GM21447 (cell line): ENCODE results near the gene RIMS1.
"Not testable (repeated sequence)": the region's sequence is repeated elsewhere in the genome, so short reads cannot be mapped to it uniquely, and the experiment has no call there.

Source experiments
- ATAC-seq: cut with Tn5 transposase; IDR thresholded peaks from one replicate; pipeline ENCODE4 v1.9.1; 2021; ENCODE audit not compliant: unreplicated experiment

The RIMS1 gene

GRCh38 chr6:71979911-71980310 lies 93.6 kb downstream of the RIMS1 start:
- no peak for ATAC-seq

GRCh38 chr6:71982389-71982788 lies 96.0 kb downstream of the RIMS1 start:
- ATAC-seq = peak; percentile 88

DNA sequence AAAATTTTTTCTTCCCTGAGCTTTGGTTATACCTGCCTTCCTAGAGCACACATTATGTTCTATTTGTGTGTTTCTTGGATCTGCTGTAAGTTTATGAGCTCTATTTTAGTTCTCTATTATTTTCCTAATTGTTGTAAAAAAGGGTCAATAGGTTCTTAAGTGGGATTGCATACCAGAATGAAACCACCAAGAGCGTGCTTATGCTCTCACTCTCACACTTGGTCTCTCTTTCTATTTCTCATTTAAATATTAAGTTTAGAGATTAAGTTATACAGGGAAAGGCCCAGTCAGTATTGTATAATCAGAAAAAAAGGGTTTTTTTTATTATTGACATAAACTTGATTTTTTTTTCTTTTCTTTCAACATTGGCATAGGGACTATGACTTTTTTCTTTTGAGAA lies 96.8 kb downstream of the RIMS1 start:
- no peak for ATAC-seq

DNA sequence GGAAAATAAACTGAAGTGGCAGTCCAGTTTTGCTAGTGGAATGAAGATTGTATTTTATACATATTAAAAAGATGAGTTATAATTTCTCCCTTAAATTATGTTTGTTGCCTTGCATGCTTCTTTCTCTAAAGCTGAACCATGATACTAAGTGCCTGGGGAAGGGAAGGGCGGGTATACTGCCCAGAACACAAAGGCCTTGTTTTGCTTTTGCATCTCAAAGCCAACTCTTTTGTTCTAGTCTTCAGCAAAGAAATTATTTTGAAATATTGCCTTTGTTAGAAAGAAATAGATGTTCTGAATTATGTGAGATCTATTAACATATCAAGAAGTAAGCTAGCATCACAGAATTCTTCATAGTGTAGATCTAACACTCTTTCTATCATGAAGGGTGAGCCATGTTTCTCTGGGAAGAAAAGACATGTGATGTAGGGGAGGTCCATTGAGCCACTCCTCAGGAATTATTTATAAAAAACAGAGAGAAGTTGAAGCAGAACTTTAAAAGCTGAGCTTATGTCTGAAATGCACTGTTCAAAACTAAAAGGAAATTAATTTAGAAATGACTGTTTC lies 108.4 kb downstream of the RIMS1 start:
- no peak for ATAC-seq

GRCh38 chr6:71997341-71997740 lies 111.0 kb downstream of the RIMS1 start:
- ATAC-seq = no peak

GRCh38 chr6:72002415-72002814 lies 116.1 kb downstream of the RIMS1 start:
- ATAC-seq = no peak

DNA sequence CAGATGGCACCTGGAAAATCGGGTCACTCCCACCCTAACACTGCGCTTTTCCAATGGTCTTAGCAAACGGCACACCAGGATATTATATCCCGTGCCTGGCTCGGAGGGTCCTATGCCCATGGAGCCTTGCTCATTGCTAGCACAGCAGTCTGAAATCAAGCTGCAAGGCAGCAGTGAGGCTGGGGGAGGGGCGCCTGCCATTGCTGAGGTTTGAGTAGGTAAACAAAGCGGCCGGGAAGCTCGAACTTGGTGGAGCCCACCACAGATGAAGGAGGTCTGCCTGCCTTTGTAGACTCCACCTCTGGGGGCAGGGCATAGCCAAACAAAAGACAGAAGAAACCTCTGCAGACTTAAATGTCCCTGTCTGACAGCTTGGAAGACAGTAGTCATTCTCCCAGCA lies 120.2 kb downstream of the RIMS1 start:
- not testable (repeated sequence) for ATAC-seq

GRCh38 chr6:72022830-72023229 lies 136.5 kb downstream of the RIMS1 start:
- no peak for ATAC-seq

- no peak for ATAC-seq
Observed at GRCh38 chr6:72031471-72031870, 145.1 kb downstream of the RIMS1 start.

DNA sequence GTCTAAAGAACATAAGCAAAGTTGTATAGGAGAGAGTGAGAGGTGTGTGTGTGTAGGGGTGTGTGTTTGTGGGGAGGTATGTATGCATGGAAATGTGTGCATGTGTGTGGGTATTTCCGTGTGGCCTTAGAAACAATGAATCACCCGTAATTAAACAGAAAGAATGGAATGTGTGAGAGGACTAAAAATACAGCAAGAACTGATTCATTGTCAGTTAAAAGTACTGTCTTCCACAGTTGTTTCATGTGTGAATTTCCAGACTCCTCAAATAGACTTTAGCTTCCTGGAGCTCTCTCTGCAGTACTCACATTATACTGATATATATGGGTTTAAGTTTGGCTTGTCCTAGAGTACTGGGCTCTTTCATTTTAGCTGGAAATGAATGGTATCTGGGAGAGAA lies 145.7 kb downstream of the RIMS1 start:
- no peak for ATAC-seq

GRCh38 chr6:72035486-72035885 lies 149.1 kb downstream of the RIMS1 start:
- ATAC-seq = no peak

- no peak for ATAC-seq
Observed at GRCh38 chr6:72035966-72036365, 149.6 kb downstream of the RIMS1 start.

DNA sequence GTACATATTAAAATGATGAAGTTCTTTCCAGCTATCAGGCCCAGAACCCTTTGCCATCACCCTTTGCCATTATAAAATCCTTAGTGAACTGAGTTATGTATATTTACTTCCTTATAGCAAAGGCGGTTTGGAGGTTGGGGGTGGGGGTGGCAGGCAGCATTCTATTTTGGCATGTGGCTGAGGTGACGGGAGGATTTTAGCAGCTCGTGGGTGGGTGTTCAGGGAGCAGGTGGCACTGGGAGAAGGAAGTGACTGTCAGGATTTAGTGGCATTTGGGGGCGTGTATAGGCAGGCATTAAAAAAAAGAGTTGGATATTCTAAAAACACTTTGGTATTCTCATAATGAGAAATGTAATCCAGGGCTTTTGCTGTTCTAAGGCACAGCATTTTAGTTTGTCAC lies 150.7 kb downstream of the RIMS1 start:
- ATAC-seq = no peak

GRCh38 chr6:72040111-72040510 lies 153.8 kb downstream of the RIMS1 start:
- ATAC-seq = no peak

DNA sequence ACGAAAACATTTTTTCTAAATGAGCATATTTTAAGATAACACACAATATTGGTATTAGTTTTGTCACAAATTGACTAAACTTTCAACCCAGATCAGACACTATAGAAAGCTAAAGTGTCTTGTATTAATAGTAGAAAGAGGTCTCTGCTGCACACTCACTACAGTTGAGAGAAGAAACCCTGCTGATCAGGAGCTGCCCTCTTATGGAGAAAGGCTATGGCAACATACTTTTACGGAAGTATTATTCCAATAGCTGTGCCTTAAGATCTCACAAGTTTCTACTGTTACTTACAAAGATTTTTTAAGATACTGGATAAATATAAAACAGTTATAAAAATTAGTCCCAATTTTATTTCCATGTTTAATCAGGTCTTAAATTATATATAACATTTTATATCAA lies 155.7 kb downstream of the RIMS1 start:
- no peak for ATAC-seq

- no peak for ATAC-seq
Observed at GRCh38 chr6:72048080-72048479, 161.7 kb downstream of the RIMS1 start.

- ATAC-seq = no peak
Observed at GRCh38 chr6:72049376-72049775, 163.0 kb downstream of the RIMS1 start.

DNA sequence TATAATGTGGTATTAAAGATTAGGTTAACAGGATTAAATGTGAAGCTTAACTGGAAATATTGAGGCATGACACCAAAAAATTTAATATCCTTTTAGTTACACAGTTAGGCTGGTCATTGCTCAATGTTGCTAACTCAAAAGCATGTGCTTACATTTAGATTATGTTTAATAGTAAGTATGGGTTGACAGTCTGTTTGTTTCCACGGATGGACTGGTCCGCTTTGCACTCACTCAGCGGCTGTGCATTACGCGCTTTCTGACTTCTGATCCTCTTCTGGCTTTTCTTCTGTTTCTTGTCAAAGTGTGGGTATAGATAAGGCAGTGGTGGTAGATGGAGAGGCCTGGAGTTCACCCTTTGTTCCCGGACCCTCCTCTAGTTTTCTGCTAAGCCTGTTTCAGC lies 174.9 kb downstream of the RIMS1 start:
- no peak for ATAC-seq

GRCh38 chr6:72064399-72064975 lies 178.1 kb downstream of the RIMS1 start:
- ATAC-seq = no peak

GRCh38 chr6:72078096-72078495 lies 191.7 kb downstream of the RIMS1 start:
- no peak for ATAC-seq

DNA sequence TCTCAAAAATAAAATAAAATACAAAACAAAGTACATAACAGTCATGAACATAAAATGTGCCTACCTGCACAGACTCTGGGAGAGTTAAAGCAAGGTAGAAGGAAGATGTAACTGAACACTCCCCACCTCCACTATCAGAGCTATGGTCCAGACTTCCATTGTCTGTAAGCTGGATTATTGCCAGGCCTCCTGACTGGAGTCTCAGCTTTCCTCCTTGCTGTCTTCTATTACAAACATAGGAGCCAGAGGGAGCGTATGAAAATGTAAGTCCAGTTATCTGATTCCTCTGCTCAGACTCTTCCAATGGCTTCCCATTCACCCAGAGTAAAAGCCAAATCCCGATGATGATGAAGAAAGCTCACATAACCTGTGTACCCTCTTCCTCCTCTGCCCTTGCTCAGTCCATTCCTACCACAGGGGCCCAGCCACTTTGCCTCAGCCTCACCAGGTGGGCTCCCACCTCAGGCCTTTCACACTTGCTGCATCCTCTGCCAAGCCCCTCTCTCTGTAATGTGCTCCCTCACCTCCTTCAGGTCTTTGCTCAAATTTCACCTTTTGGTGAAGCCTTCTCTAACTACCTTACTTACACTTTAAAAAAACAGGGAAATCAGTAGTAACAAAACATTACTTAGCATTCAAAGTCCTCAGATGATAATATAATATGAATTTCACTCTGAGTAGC lies 194.1 kb downstream of the RIMS1 start:
- ATAC-seq = no peak

DNA sequence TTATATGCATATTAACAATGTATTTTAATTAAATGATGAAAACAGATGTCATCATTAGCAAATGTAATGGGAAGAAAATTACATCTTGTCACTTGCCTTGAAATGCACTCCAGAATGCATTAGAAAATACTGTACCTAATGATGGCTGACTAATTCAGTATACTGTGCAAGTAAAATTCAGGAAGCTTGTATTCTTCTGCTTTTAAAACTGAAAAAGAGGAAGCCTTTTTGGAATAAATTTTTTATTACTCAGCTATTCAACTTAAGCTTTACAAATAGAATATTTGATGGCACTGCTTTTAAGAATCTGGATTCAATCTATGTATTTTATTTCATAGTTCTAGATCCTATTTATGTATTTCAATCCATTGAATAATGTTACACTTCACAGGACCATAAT lies 195.5 kb downstream of the RIMS1 start:
- ATAC-seq = no peak

GRCh38 chr6:72083976-72084375 lies 197.6 kb downstream of the RIMS1 start:
- no peak for ATAC-seq
